HG03135 (cell line): ENCODE measurements around the gene RAB10.

Experiments used
- ATAC-seq: cut with Tn5 transposase; IDR thresholded peaks from one replicate; pipeline ENCODE4 v1.9.1; 2021; ENCODE audit warnings: mild to moderate bottlenecking, moderate library complexity; ENCODE audit not compliant: unreplicated experiment

Gene RAB10

DNA sequence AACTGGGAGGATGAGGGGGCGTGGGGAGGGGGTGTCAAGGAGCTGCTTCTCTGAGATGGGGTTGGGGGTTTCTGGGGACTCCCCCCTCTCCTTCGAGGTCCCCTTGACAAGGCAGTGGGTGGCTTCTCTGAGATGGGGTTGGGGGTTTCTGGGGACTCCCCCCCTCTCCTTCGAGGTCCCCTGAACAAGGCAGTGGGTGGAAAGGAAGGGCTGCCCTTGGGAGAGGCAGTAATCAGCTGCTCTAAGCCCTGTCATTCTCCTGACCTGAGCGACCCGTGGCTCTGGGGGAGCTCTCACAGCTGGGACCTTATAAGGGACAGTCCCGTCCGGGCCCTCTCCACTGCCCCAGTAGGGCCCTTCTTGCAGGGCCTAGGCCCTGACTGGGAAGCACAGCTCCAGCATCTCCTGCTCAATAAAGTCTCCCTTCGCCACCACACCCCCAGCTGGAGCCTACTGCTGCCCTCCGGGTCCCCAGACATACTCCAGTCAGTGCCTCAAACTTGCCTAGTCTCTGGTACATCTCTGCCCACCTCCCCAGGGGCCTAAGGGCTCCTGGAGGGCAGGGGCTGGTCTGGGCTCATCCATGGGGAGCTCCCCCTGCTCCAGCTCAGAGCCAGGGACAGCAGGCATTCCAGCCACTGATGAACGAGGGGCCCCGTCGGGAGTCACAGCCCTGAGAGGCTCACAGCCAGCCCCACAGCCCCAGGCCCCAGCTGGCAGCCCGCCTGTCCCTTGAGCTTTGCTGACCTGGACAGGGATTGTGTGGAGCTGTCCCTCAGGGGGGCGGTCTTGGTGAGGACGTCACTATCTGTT is 141.8 kb downstream of the RAB10 start:
- ATAC-seq = no peak

DNA sequence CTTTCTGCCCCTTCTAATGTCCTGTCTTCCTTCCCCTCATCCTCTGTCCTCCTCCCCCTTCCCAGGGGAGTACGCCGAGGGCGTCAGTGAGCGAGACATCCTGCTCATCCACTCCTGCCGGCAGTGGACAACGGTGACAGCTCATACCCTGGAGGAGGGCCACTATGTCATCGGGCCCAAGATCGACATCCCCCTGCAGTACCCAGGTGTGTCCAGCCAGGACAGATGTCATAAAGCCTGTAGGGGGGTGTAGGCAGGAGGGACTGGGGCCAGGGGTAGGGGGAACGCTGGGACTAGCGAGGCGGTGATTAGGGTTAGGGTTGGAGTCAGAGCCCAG is 142.4 kb downstream of the RAB10 start:
- no peak for ATAC-seq

DNA sequence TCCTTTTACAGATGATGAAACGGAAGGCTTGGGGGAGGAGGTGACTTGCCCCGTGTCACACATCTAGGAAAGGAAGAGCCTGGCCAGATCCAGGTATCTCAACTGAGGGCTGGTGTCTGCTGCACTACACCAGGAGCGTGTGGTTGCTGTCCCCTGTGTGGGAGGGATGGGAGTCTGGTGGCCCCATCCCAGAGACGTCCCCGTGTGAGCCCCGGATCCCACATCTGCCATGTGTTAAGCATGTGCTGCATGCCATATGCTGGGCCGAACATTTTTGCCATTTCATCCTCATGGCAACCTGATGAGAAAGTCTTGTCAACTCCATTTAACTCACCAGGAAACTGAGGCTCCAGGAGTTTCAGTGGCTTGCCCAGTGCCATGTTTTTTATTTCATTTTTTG is 143.2 kb downstream of the RAB10 start:
- ATAC-seq = no peak

DNA sequence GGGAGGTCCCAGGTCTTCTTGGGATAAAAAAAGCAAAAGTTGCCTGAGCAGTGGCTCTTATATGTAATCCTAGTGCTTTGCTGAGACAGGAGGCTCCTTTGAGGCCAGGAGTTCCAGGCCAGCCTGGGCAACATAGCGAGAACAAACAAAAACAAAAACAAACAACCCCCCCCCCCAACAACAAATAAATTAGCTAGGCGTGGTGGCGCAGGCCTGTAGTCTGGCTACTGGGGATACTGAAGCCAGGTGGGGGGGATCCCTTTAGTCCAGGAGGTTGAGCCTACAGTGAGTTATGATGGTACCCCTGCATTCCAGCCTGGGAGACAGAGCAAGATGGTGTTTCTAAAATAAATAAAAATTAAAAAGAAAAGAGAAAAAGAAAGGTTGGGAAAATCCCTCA is 144.4 kb downstream of the RAB10 start:
- ATAC-seq = no peak

DNA sequence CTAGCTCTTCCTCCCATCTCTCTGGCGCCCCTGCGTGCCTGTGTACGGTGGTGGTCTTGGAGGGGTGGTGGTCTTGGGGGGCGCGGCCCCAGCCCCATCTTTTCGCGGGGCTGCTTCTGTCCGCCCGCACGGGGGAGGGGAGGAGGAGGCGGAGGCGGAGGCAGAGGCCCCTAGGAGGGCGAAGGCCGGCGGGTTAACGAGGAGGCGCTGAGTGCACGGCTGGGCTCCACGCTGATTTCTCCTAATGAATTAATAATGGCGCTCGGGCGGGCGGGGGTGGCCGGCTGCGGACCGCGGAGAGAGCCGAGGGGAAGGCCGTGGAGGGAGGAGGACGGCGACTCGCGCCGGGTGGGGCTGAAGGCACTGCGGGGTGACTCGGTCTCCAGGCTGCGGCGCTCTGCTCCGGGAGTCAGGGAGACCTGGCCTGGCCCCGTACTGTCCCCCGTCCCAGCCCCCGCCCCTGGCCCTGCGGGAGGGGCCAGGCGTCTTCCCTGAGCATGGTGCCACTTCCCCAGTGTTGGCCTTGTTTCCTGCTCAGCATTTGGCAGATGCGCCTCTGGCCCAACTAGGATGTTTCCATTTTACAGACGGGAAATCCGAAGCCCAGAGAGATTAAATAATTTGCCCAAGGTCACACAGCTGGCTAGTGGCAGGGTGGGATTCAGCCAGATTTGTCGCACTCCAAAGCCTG is 145.0 kb downstream of the RAB10 start:
- ATAC-seq = no peak

DNA sequence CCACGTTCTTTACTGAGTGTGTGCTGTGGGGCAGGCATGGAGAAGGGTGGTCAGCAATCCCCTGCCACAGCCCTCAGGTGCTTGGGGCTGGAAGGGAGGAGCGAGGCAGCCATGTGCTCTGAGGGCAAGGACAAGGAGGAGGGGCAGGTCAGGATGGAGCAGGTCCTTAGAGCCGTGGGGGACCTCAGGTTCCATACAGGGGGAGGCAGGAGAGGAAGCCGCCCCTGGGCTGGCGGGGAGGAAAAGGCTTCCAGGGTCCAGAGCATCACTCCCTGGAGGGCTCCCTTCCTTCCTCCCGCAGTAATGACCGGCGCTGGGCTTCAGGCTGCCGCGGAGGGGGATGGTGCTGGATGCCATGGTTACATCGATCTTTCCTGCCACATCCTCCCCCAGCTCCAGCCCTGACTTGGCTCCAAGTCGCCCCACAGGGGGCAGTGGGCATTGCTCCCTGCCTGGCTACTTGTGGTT is 145.6 kb downstream of the RAB10 start:
- ATAC-seq = no peak

DNA sequence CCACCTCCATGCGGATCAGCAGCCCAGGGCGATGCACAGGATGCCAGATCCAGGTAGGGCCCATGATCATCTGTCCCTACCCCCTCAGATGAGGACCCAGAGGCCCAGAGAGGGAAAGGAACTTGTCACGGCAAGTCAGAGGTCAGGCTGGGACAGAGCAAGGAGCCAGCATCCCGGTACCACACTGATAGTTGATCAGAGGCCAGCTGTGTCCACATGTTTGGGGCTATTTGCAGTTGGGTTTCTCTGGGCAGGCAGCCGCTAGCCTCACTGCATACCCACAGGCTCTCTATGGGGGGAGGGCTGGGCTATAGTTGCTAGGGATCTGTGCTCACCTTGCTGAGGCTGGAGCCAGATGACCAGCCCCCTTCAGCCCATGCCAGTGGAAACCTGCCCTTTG is 148.6 kb downstream of the RAB10 start:
- ATAC-seq = no peak

DNA sequence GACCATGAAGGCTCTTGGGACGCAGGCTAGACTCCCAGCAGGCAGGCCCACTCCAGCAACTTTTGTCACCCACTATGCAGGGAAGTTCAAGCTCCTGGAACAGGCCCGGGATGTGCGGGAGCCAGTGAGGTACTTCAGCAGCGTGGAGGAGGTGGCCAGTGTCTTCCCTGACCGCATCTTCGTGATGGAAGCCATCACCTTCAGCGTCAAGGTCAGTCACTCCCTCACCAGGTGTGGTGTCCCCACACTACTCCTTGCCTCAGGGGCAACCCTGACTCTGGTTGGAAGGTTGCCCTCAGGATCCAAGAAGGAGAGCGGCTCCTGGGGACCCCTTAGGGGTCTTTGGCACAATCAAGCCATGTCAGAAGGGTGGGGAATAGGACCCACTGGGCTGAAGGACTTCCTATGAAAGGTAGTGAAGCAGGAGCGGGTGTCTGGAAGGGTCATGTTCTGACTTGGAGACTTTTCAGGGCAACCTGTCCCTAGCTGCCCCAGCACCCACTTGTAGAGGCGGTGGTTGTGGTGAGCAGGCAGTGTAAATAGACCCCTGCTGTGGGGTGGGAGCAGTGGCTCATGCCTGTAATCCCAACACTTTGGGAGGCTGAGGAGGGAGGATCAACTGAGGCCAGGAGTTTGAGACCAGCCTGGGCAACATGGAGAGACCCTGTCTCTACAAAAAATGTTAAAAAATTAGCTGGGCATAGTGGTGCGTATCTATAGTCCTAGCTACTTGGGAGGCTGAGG is 149.2 kb downstream of the RAB10 start:
- ATAC-seq = no peak

DNA sequence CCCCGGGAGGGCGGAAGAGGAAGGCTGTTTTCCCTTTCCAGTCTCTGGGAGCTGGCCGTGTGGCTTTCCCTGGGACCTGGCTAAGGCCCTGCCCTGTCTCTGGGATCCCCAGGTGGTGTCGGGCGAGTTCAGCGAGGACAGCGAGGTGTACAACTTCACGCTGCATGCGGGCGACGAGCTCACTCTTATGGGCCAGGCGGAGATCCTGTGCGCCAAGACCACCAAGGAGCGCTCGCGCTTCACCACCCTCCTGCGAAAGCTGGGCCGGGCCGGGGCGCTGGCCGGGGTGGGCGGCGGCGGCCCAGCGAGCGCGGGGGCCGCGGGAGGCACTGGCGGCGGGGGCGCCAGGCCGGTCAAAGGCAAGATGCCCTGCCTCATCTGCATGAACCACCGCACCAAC is 150.2 kb downstream of the RAB10 start:
- no peak for ATAC-seq

DNA sequence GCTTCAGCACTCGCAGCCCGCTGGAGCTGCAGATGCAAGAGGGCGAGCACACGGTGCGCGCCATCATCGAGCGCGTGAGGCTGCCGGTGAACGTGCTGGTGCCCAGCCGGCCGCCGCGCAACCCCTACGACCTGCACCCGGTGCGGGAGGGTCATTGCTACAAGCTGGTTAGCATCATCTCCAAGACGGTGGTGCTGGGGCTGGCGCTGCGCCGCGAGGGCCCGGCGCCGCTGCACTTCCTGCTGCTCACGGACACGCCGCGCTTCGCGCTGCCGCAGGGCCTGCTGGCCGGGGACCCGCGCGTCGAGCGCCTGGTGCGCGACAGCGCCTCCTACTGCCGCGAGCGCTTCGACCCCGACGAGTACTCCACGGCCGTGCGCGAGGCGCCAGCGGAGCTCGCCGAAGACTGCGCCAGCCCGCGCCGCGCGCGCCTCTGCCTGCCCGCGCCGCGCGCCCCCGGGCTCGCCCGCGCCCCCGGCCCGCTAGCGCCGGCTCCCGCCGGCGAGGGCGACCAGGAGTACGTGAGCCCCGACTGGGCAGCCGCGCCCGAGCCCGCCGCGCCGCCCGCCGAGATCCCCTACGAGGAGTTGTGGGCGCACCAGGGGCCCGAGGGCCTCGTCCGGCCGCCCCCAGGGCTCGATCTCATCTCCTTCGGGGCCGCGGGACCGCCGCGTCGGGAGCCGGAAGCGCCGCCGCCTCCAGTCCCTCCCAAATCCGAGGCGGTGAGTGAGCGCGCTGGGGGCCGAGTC is 150.8 kb downstream of the RAB10 start:
- peak; percentile 81 for ATAC-seq

DNA sequence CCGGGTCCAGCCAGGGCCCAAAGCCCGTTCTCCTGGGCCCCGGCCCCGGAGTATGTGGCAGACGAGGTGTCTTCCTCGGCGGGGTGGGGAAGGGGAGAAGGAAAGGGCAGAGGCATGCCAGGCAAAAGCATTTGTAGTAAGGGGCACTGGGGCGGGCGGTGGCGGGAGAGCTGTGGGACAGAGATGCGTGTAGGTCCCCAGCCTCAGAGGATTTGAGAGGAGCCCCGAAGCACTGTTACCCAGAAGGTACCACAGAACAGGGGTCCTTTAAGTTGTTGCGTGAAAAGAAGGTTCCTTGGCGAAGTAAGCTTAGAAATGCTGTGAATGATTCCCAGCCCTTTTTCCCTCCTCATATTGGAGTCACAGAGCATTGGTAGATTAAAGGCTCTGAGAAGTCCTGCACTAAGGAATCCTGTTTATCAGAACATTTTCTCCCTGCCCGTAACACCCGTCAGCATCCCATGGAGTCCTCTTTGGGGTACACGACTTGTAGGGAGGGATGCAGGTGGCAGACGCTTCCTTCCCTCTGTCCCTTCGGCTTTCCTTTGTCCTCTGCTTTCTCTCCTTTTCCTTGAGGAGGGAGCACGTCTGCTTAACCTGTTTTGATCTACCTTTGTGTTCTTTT is 151.5 kb downstream of the RAB10 start:
- no peak for ATAC-seq

DNA sequence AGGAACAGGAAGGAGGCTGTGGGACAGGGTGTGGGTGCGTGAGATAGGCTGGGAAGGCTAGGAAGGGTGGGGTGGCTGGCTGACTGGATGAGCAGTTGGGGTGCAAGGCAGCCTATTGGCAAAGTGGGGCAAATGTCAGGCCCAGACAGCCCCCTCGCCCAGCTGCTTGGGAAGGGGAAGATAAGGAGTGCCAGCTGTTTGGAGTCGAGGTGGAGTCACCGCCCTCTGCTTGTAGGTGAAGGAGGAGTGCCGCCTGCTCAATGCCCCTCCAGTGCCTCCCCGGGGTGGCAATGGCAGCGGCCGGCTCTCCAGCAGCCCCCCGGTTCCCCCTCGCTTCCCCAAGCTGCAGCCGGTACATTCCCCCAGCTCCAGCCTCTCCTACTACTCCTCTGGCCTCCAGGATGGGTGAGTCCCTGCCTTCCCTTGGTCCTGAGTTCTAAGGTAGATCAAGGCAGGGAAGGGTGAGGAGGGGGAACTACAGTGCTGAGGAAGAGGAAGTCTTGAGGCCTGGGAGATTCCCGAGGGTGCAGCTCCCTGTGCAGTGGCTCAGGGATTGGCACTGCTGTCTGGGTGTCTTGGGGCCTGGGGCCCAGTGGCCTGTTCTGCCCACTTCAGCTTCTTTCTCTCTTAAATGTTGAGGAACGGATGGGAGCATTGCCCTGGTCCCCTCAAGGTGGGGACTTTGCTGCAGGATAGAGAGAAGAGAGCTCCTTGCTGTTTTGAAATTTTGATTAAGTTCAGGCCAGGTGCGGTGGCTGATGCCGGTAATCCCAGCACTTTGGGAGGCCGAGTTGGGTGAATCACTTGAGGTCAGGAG is 152.3 kb downstream of the RAB10 start:
- no peak for ATAC-seq
